ENCODE results near the gene WDR37.
"Not testable (repeated sequence)": the region's sequence is repeated elsewhere in the genome, so short reads cannot be mapped to it uniquely, and the experiment has no call there.

The WDR37 gene

DNA sequence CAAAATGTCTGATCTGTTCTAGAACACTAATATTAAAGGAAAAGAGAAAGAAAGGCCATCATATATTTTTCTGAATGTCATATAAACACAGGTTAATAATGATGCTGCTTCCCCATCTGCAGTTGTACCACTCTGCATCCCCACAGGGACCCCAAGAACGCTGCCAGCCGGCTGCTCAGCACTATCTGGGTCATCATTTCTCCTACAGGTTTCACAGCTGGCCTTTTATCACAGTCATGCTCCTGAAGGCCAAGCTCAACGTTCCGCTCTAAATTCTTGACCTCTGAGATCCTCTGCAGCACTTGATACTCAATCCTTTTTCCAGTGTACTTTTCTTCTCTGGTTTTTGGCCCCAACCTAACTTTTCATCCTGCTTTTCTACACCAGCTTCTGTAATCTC lies 12.0 kb upstream of the WDR37 start:
- DNase-seq = no peak

GRCh38 chr10:1044964-1045363 lies 11.2 kb upstream of the WDR37 start:
- DNase-seq = no peak

DNA sequence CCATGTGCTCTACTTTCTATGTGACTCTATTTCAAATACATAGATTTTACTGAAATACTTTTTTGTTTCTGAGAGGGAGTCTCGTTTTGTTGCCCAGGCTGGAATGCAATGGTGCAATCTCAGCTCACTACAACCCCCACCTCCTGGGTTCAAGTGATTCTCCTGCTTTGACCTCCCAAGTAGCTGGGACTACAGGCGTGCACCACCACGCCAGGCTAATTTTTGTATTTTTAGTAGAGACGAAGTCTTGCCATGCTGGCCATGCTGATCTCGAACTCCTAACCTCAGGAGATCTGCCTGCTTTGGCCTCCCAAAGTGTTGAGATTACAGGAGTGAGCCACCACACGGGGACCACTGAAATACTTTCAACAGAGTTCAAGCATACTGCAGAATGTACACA lies 10.8 kb upstream of the WDR37 start:
- no peak for DNase-seq

- no peak for DNase-seq
Observed at GRCh38 chr10:1047937-1048336, 8.2 kb upstream of the WDR37 start.

GRCh38 chr10:1048349-1048731 lies 7.8 kb upstream of the WDR37 start:
- no peak for DNase-seq

- peak; percentile 95 for DNase-seq
Observed at GRCh38 chr10:1048732-1049424, 7.3 kb upstream of the WDR37 start, which contains the start of gene IDI1. Gene IDI1 (minus strand): TSS chr10:1049119. CDS start chr10:1049003, 116 bp downstream.

DNA sequence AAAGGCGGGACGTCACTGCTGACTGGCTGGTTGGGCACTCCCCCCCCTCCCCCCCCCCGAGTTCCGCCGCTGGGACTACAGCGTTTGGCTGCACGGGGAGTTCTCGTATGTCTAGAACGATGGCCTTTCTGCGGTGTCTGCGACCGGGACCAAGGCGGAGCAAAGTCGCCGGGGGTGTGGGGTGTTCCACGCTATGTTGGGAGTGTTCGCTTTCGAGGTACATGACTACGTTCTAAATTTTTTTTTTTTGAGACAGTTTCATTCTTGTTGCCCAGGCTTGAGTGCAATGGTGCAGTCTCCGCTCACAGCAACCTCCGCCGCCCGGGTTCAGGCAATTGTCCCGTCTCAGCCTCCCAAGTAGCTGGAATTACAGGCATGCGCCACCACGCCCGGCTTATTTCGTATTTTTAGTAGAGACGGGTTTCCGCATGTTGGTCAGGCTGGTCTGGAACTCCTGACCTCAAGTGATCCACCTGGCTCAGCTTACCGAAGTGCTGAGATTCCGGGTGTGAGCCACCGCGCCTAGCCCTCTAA lies 6.7 kb upstream of the WDR37 start:
- DNase-seq = no peak

GRCh38 chr10:1050145-1050544 lies 6.0 kb upstream of the WDR37 start:
- no peak for DNase-seq

DNA sequence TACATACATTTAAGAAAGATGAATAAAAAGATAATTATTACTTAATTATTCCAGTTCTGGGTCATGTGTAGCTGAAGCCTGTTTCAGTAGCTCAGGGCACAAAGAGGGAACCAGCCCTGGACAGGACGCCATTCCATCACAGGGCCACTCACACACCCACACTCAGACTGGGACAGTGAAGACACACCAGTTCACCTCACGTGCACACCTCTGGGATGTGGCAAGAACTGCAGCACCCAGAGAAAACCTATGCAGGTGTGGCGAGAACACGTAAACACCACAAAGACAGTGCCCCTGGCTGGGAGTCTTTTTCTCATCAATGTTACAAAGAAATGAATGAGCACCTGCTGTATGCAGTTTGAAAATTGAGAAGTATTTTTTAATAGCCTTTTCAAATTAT lies 5.6 kb upstream of the WDR37 start:
- DNase-seq = no peak

DNA sequence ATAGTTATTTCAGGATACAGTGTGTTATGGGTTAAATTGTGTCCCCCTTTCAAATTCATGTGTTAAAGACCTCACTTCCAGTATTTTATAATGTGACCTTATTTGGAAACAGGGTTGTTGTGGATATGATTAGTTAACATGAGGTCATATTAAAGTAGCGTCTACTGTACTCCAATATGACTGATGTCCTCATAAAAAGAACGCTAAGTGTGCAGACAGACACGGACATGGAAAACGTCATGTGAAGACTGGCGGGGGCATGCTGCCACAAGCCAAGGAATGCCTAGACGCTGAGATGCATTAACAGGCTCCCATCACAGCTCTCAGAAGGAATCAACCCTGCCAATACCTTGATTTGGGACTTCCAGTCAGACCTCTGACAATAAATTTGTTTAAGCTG lies 1.5 kb upstream of the WDR37 start:
- no peak for DNase-seq

- peak; percentile 47 for DNase-seq
Observed at GRCh38 chr10:1057106-1057657, 997 bp downstream of the WDR37 start.

- DNase-seq = no peak
Observed at GRCh38 chr10:1058017-1058416, 1.8 kb downstream of the WDR37 start.

GRCh38 chr10:1059902-1060301 lies 3.7 kb downstream of the WDR37 start:
- no peak for DNase-seq

DNA sequence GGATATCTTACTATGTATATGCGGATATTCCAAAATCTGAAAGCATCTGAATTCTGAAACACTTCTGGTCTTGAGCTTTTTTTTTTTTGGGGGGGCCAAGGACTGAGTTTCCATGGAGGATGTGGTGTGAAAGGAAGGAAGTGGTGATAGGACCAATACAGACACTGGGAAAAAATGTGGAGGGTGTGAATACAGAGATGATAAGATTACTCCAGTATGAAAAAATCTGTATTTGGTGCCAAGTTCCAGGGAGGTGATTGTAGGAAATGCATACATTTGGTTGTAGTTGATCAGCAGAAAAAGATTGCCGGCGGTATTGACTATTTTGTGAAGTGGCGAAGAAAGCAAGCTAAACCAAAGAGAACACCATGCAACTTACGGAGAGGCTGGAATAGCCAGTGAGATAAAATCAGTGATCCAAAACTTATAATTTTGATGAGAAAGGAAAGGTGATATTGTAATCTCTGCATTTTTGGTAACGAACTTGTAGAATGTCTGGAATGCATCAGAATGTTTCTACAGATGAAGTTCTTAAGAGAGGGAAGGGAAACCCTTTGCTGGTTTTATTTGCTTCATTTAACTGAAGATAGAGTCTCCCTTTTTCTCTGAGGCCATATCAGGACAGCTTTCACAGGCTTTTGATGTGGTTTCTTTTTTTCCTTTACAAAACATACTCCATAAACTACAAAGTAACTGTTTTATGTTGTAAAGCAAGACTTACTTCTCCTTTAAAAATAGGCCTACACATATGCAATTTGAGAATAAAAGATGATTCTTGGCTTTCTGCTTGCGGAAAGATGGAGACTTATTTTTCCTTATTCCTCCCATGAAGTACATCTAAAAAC lies 6.0 kb downstream of the WDR37 start:
- DNase-seq = no peak

DNA sequence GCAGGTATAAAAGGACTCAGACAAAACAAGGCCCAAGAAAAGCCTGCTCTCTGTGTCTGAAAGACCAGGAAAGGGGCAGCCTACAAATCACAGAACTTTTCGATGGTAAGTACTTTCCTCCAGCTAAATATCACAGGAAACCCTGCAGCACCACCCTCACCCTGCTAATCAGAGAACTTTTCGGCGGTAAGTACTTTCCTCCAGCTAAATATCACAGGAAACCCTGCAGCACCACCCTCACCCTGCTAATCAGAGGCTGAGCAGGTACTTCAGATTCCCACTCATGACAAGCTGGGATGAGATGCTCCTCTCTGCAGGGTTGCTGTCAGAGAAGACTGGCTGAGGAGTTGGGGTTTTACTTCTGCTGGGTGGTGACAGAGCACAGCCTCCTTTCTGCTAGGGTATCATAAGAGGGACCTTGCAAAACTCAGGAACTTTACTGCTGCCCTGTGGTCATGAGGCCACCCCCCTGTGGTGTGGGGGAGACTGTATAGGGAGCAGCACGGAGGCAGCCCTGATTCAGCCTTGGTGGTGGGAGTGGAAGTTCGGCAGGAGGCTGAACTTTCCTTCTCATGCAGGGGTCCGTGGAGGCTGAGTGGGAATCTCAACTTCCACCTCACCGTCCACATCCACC lies 7.2 kb downstream of the WDR37 start:
- DNase-seq = peak; percentile 77

GRCh38 chr10:1064964-1065247 lies 8.7 kb downstream of the WDR37 start:
- DNase-seq = no peak

GRCh38 chr10:1066734-1067133 lies 10.5 kb downstream of the WDR37 start:
- DNase-seq = not testable (repeated sequence)

- no peak for DNase-seq
Observed at GRCh38 chr10:1068380-1069361, 12.5 kb downstream of the WDR37 start.

- DNase-seq = no peak
Observed at GRCh38 chr10:1070919-1071318, 14.7 kb downstream of the WDR37 start.

- no peak for DNase-seq
Observed at GRCh38 chr10:1074052-1074747, 18.0 kb downstream of the WDR37 start.

GRCh38 chr10:1074748-1075308 lies 18.6 kb downstream of the WDR37 start:
- DNase-seq = peak; percentile 13
